Left lung (tissue), 10 donors: ENCODE results near the gene ANO2. TPM values are rescaled to one million over a fixed set of nuclear protein-coding genes. Genes with fewer than 3 reads are reported as not detected.

ENCODE experiments used
- ATAC-seq: fragments of 200-7000 bp; cut with Tn5 transposase; one replicate; pipeline ENCODE4 v1.9.1; 2020; ENCODE audit warnings: moderate library complexity
- DNase-seq, 4 donors: peaks; one replicate each; pipeline ENCODE4 v3.0.0-alpha.2; 2013 to 2020
- H3K27ac ChIP-seq, 2 donors: fragments of 200-600 bp; sonication (generic) in 1 of 2; one replicate each; pipeline versions ENCODE4 v1.5.0 to v1.8.0; 2020 to 2021
- H3K27me3 ChIP-seq, 2 donors: fragments of 200-600 bp; sonication (generic) in 1 of 2; one replicate each; pipeline versions ENCODE4 v1.5.0 to v1.8.0; 2020 to 2021
- H3K36me3 ChIP-seq, 2 donors: fragments of 200-600 bp; sonication (generic) in 1 of 2; one replicate each; pipeline versions ENCODE4 v1.5.0 to v1.8.0; 2020 to 2021
- H3K4me1 ChIP-seq, 2 donors: fragments of 200-600 bp; one replicate each; pipeline ENCODE4 v1.8.0; 2021
- H3K4me3 ChIP-seq, 2 donors: fragments of 200-600 bp; sonication (generic) in 1 of 2; one replicate each; pipeline versions ENCODE4 v1.5.0 to v1.8.0; 2020 to 2021; ENCODE audit warnings: mild to moderate bottlenecking in 1 of 2
- H3K9me3 ChIP-seq, 2 donors: fragments of 200-600 bp; sonication (generic) in 1 of 2; one replicate each; pipeline versions ENCODE4 v1.5.0 to v1.8.0; 2020 to 2021
- intact Hi-C, 2 donors: fragments of 100-400 bp; cut with DNase I; formaldehyde crosslinking; loops; one replicate each; pipeline versions ENCODE4 v1.11.2 to v1.14.2; 2022
- polyA plus RNA-seq, 6 donors: library from polyadenylated mRNA; unstranded; fragments of 120-200 nt; gene quantifications; one replicate each; pipeline ENCODE4 v1.2.1, GENCODE V29; 2013; ENCODE audit not compliant: insufficient read length in 6 of 6
- total RNA-seq, 2 donors: library from RNA; stranded (reverse); fragmentation: NEBNext Ultra II Directional; extraction: Animal tissue kit (Norgen Biotek cat#: 25700); gene quantifications; one replicate each; pipeline ENCODE4 v1.2.1, GENCODE V29; 2021
- TF ChIP-seq, protein P1 (sequence below), 2 donors: fragments of 200-600 bp; sonication (generic) in 1 of 2; IDR thresholded peaks; one replicate each; pipeline versions ENCODE4 v1.5.0 to v1.8.0; 2021; ENCODE audit warnings: antibody characterized with exemption in 2 of 2
- donor health status: DM: no; HTN: yes; CAD: no.
- donor health status: DM: no; HTN: no; CAD: no.

The ANO2 gene
- total and polyA plus RNA-seq, 8 donors, result 3.4 to 10.5 (median 6.1) TPM

DNA sequence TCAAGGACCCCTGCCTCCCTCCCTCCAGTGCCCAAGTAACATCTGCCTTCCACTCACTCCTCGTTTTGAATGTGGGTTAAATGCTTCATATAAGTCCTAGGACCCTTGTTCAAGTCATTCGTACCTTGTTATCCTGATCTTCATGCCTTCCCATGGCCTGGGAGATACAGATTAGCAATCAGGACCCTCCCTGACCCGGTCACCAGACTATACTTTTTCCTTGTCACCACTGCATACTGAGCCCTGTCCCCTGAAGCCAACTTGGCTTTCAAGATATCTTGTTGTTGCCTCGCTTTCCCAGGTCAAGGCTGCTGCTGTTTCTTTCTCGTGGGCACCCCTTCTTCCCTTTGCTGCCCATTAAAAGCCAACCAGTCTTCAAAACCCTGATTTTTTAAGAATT, 208.5 kb downstream of the ANO2 start:
- no peaks in the 10 kb centered on the region for H3K9me3 ChIP-seq
- TF ChIP-seq, protein P1, sequence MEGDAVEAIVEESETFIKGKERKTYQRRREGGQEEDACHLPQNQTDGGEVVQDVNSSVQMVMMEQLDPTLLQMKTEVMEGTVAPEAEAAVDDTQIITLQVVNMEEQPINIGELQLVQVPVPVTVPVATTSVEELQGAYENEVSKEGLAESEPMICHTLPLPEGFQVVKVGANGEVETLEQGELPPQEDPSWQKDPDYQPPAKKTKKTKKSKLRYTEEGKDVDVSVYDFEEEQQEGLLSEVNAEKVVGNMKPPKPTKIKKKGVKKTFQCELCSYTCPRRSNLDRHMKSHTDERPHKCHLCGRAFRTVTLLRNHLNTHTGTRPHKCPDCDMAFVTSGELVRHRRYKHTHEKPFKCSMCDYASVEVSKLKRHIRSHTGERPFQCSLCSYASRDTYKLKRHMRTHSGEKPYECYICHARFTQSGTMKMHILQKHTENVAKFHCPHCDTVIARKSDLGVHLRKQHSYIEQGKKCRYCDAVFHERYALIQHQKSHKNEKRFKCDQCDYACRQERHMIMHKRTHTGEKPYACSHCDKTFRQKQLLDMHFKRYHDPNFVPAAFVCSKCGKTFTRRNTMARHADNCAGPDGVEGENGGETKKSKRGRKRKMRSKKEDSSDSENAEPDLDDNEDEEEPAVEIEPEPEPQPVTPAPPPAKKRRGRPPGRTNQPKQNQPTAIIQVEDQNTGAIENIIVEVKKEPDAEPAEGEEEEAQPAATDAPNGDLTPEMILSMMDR (IDR thresholded peaks at IDR 0.05), result no peak
- H3K4me3 ChIP-seq, result no peak overlapping the region
- ATAC-seq (no peak), DNase-seq (no peak)
- no peaks in the 10 kb centered on the region for H3K4me1 ChIP-seq
- H3K36me3 ChIP-seq, result no peaks in the 10 kb centered on the region
- no peaks in the 10 kb centered on the region for H3K27me3 ChIP-seq
- intact Hi-C loops, result no loop called here
- no peak overlapping the region for H3K27ac ChIP-seq

DNA sequence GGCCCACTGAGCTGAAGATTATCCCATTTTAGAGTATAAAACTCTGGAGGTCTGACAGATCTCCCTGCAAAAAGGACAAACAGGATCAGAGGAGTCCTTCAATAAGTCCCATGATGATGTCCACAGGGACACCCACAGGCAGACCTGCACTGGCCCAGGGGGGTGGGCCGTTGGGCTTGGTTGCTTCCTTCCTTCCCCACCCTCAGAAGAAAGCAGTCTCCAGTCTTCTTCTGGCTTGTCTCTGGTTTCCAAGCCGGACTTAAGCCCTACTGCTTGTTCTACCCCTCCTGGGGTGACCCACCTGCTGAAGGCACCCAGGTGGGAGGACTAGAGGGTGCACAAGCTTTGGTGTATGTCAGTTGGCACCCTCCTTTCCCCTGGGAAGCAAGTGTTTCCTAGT, 209.0 kb downstream of the ANO2 start:
- TF ChIP-seq, protein P1 (IDR thresholded peaks at IDR 0.05), result no peak
- intact Hi-C loops, result no loop called here
- Histone ChIP-seq H3K4me1 (no peaks in the 10 kb centered on the region), H3K27ac (no peak overlapping the region), H3K9me3 (no peaks in the 10 kb centered on the region), H3K27me3 (no peaks in the 10 kb centered on the region), H3K36me3 (no peaks in the 10 kb centered on the region), H3K4me3 (no peak overlapping the region)
- no peak for DNase-seq
- no peak for ATAC-seq

DNA sequence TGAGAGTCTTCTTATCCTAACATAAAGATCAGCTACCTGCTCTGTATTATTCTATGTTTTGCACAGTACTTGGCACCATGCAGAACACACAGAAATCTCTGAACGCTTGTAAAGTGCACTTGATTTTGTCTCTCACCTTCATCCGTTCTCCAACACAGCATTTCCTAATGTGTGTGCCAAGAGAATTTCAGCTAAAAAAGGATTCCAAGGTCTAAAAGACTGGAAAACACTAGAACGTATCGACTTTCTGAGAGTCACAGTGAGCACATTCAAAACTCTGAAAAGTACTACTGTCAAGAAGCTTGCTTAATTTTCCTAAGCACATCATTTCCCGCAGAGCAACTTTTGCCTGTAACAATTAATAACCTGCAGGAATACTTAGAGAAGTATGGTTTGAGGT, 211.1 kb downstream of the ANO2 start:
- H3K27me3 ChIP-seq, result no peaks in the 10 kb centered on the region
- H3K4me3 ChIP-seq, result no peak overlapping the region
- H3K27ac ChIP-seq, result no peak overlapping the region
- H3K4me1 ChIP-seq, result no peaks in the 10 kb centered on the region
- intact Hi-C loops, result no loop called here
- H3K36me3 ChIP-seq, result no peaks in the 10 kb centered on the region
- no peaks in the 10 kb centered on the region for H3K9me3 ChIP-seq
- ATAC-seq (no peak), DNase-seq (no peak)
- TF ChIP-seq, protein P1 (IDR thresholded peaks at IDR 0.05), result no peak

DNA sequence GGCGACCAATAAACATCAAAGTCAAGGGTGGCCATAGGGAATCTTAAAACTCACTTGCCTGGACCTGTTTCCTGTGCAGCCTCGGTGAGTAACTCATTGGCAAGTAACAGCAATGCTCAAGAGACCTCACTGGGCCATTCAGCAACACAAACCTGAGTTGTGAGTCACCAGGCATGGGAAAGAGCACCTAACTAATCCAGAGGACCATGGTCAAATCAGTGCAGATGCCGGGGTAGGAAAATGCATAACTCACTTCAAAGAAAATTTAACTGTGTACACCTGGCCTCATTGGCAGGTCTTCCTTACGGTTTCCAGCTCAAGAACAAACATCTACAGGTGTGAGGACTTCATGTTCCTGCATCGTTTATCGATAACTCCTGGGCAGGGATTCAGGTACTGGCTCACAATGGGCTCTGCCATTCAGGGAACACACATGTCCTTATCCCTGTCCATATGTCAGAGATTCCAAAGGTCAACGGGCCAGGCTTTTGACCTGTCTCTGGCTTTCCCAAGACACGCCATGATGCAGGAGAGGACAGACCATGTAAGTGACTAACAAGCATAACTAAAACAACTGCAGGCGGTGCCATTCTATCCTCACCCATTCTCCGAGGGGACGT, 211.8 kb downstream of the ANO2 start:
- Histone ChIP-seq H3K27ac (no peak overlapping the region), H3K9me3 (no peaks in the 10 kb centered on the region), H3K4me1 (no peaks in the 10 kb centered on the region), H3K36me3 (no peaks in the 10 kb centered on the region), H3K4me3 (no peak overlapping the region), H3K27me3 (no peaks in the 10 kb centered on the region)
- TF ChIP-seq, protein P1 (IDR thresholded peaks at IDR 0.05), result no peak
- intact Hi-C loops, result no loop called here
- DNase-seq (no peak), ATAC-seq (no peak)

DNA sequence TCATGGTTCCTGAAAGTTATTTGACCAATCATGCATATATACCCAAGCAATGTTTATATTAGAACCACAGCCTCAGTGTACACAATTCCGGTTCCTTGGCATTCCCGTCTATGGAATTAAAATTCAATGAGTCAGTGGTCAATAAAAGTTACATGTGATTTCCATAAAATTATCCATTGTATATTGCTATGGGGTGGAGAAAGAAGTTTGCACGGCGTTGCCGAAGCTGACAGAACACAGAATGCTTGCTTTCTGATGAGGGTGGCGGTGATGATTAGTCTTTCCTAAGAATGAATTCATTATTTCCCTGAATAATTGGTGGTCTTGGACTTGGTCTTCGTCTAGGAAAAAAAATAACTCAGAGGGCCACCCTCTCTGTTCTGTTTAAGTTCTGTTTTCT, 214.1 kb downstream of the ANO2 start:
- no peaks in the 10 kb centered on the region for H3K9me3 ChIP-seq
- no peaks in the 10 kb centered on the region for H3K4me1 ChIP-seq
- DNase-seq, result no peak
- intact Hi-C loops, result no loop called here
- no peak overlapping the region for H3K4me3 ChIP-seq
- no peak overlapping the region for H3K27ac ChIP-seq
- H3K27me3 ChIP-seq, result no peaks in the 10 kb centered on the region
- H3K36me3 ChIP-seq, result no peaks in the 10 kb centered on the region
- TF ChIP-seq, protein P1 (IDR thresholded peaks at IDR 0.05), result no peak
- no peak for ATAC-seq
